Medulla oblongata (tissue), 1 donor: ENCODE results near the gene ADCY7.
A peak's percentile ranks its signal among the peaks of the same experiment; 100 is the strongest.

Source experiments
- DNase-seq: peaks from one replicate; pipeline ENCODE4 v3.0.0-alpha.2; 2015; ENCODE audit errors: extremely low spot score

Gene ADCY7

DNA sequence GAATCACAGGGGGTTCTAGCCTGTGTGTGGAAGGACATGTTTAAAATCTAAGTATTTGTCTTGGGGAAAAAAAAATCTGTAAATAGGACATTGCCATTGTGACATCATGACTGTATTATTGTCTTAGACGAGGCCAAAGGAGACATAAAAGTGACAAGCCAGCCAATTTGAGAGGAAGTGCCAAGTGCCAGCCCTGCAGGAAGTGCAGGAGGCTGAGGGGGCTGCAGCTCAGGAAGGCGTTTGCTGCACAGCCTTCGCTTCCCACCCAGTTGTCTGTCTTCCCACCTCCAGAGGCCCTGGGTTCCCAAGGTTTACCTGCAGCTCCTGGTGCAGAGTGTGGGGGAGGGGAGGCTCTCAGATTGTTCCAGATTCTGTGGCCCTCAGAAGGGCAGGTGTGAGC, 1.3 kb downstream of the ADCY7 start:
- no peak for DNase-seq

GRCh38 chr16:50268352-50268751, 2.0 kb downstream of the ADCY7 start:
- DNase-seq, result no peak

DNA sequence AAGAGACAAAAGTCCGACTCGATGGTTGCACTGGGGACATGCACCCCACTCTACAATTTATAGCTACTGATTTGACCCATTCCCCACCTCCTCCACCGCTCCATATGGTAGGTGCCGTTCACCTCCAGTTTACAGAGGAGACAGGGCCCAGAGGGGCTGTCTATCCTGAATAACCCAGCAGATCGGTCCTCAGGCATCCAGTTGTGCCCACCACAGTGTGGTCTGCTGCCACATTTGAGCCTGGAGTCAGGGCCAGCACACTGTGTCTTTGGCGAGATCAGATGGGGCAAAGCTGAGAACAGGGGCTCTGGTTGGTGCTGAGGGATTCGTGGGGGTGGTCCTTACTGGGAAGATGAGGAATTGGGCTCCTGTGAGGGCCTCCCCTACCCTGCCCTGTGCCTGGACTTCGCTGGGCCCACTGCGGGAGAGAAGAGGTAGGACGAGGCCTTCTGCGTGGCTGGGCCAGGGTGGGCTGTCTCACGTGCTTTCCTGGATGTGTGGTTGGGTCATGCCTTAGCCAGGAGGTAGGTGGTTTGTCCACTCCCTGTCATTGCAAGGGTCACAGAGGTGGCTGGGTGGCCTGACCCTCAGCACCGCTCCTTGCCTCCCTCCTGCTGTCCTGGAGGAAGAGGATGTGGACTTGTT, 2.8 kb downstream of the ADCY7 start:
- no peak for DNase-seq

DNA sequence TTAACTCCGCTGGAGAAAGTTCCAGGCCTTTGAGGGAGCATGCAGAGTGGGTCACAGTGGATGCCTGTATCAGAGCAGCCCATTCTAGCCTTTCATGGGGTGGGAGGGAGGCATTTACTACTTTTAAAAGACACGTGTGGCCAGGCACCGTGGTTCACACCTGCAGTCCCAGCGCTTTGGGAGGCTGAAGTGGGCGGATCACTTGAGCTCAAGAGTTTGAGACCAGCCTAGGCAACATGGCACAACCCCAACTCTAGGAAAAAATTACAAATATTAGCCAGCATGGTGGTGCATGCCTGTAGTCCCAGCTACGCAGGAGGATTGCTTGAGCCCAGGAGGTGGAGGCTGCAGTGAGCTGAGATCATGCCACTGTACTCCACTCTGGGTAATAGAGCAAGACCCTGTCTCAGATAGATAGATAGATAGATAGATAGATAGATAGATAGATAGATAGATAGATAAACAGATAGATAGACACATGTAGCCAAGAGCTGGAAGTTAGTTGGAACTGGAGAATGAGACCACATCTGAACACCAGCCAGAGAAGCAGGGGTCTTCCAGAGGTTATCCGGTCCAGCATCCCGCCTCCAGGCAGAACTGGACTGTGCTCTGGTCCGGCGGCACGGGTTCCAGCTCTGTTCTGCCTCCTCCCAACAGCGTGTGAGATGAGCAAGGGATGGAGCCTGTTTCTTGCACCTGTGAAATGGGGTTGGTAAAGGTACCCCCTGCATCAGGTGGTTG, 3.6 kb downstream of the ADCY7 start:
- no peak for DNase-seq

DNA sequence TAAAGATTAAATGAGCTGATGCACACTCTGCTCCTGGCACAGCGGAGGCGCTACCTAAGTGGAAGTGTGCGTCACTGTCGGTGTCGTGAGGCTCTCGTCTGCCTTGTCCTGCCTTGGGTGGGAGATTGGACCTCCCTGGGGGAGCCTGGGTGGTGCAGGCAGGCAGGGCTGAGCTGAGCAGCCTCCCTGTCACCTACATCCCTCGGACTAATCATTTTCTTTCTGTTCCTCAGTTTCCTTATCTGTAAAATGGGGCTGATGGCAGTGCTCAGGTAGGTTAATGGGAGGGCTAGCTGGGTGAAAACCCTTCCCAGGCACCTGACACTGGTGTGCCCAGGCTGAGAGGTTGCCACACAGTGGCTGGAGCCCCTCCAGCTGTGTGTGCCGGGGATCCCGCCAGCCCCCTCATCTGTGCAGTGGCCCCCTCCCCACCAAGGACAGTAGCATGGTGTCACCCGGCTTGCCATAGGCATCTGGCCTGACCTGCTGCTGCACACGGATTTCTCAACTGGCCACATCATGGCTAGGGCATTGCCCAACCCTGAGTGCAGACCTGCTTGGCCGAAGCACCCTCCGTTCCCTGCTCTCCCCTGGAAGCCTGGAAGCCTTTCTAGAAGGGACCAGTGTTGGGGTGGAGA, 4.3 kb downstream of the ADCY7 start:
- DNase-seq, result no peak

- DNase-seq, result no peak
Measured at GRCh38 chr16:50271148-50272041, 5.0 kb downstream of the ADCY7 start.

DNA sequence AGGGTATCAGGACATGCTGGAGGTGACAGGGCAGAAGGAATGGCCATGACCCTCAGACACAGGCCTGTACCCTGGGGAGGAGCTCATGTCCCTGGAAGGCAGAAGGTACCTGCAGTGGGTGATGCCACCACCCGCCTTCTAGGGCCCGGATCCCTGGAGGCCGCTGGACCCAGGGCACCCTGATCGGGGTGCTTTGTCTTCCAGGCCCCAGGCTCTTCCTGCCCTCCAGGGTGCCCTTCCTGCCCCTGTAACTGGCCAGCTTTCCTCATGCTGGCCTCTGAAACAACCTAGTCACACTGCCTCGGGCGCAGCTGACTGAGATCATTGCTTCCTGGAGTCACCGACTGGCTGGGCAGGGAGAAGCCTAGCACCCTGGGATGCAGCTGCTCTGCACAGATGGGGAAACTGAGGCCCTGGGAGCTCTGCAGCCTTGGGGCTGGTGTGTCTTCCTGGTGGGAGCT, 5.8 kb downstream of the ADCY7 start:
- no peak for DNase-seq

DNA sequence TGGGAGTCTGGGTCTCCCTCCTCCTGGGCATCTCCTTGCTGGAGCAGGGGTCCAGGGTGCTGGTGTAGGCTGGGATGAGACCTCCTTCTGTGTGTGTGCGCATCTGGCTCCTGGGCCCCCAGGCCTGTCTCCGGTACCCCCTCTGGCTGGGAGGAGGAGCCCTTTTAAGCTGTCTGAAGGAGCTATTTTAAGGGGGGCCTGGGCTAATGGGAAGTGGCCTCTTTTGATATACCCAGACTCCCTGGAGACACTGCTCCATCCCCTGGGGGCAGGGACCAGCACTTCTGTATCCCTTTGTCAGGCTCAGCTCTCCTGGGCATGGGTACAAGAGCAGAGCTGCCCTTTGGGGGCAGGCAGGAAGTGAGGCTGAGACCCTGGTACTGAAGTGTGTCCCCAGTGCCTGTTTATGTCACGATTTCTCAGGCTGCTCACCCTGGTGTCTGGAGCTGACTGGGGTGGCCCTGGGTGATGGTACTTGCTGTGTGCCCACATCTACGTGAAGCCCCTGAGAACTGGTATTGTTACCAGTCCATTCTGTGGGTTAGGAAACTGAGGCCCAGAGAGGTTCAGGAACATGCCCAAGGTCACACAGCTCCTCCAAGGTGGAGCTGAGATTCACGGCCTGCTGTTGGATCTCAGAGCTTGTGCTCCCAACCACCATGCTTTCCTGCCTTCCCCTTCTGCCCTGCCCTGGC, 6.5 kb downstream of the ADCY7 start:
- no peak for DNase-seq

DNA sequence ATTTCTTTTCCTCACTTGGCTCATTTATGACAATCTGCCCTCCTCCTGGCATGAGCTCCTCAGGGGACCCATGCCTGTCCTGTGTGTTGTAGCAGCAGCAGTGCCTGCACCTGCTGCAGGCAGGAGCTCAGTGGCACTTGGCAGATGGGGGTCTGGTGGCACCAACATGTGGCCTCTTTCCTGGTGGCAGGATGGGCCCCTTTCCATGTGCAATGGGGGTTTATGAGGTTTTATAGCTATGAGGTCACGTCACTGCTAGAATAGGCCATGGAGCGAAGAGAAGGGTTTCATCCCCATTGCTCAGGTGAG, 7.0 kb downstream of the ADCY7 start:
- no peak for DNase-seq

- peak; percentile 61 for DNase-seq
Measured at GRCh38 chr16:50273888-50274325, 7.6 kb downstream of the ADCY7 start.

GRCh38 chr16:50274326-50275097, 8.2 kb downstream of the ADCY7 start:
- DNase-seq, result no peak

GRCh38 chr16:50275098-50275415, 8.7 kb downstream of the ADCY7 start:
- DNase-seq, result no peak

GRCh38 chr16:50275428-50276325, 9.3 kb downstream of the ADCY7 start:
- DNase-seq, result no peak

DNA sequence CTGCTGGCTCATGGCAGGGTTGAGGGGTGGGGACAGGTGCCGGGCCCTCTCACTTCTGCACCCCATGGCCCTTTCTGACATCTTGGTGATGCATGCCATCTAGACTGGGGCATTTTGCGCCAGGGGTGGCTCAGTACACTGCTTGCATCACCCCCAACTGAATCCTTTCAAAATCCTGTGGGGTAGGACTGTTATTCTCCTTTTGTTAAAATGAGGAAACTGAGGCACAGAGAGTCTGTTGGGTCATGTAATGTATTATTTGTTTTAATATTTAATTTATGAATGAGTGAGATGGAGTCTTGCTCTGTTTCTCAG, 9.9 kb downstream of the ADCY7 start:
- DNase-seq, result no peak

GRCh38 chr16:50276801-50277555, 10.6 kb downstream of the ADCY7 start:
- no peak for DNase-seq

DNA sequence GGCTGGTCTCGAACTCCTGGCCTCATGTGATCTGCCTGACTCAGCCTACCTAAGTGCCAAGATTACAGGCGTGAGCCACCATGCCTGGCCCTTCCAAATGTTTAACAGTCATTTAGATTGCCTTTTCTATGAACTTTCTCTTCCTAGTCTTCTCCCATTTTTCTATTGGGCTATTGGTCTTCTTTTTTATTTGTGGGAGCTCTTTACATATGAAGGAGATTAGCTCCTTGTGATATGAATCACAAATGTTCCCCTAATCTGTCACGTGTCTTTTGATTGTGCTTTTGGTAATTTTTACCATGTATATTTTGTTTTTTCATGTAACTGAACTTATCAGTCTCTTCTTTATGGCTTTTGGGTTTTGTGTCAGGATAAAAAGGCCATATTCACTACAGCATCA, 11.9 kb downstream of the ADCY7 start:
- DNase-seq, result no peak

- no peak for DNase-seq
Measured at GRCh38 chr16:50279504-50279865, 13.1 kb downstream of the ADCY7 start.

GRCh38 chr16:50280932-50281331, 14.6 kb downstream of the ADCY7 start:
- DNase-seq, result no peak

- DNase-seq, result no peak
Measured at GRCh38 chr16:50281391-50282009, 15.1 kb downstream of the ADCY7 start.
